GM21717 (cell line): ENCODE measurements around the gene NOTCH4.

Experiments used
- ATAC-seq: cut with Tn5 transposase; IDR thresholded peaks from one replicate; pipeline ENCODE4 v1.9.1; 2021; ENCODE audit warnings: mild to moderate bottlenecking, moderate library complexity; ENCODE audit not compliant: unreplicated experiment

NOTCH4 gene

DNA sequence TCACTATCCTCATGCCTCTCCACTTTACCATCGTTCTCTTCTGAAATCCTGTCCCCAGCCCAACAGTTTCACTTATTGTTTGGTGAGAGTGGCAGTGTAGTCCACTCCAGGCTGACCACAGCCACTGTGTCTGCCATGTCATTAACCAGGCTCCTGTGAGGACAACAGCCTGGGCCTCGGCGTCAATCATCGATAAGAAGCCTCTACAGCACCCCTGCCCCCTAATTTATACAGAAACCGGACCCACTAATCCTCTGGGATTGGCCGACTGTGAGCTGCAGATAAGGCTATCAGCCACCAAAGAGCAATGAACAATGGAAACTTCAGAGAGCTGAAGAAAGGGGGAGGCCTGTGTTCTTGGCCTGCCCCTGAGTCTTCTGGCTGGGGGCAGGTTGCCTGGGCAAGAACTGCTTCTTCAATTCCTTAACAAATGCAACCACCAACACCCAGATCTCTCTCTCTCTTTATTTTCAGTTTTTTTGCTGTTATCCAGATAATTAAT is 56.1 kb downstream of the NOTCH4 start:
- no peak for ATAC-seq

DNA sequence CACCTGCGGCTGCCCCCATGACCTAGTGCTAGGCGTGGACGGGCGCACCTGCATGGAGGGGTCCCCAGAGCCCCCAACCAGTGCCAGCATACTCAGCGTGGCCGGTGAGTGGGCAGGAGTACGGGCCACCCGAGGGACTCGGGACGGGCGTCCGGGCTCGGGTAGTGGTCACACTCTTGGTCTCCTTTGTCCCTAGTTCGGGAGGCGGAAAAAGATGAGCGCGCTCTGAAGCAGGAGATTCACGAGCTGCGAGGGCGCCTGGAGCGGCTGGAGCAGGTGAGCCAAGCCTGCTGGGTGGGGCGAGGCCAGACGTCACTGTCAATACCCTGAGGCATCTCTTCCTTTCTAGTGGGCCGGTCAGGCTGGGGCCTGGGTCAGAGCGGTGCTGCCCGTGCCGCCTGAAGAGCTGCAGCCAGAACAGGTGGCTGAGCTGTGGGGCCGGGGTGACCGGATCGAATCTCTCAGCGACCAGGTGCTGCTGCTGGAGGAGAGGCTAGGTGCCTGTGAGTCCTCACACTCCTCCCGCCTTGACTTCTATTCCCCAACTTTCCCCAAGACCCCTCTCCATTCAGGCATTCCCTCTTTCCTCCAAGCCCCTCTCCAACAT is 56.6 kb downstream of the NOTCH4 start:
- no peak for ATAC-seq

DNA sequence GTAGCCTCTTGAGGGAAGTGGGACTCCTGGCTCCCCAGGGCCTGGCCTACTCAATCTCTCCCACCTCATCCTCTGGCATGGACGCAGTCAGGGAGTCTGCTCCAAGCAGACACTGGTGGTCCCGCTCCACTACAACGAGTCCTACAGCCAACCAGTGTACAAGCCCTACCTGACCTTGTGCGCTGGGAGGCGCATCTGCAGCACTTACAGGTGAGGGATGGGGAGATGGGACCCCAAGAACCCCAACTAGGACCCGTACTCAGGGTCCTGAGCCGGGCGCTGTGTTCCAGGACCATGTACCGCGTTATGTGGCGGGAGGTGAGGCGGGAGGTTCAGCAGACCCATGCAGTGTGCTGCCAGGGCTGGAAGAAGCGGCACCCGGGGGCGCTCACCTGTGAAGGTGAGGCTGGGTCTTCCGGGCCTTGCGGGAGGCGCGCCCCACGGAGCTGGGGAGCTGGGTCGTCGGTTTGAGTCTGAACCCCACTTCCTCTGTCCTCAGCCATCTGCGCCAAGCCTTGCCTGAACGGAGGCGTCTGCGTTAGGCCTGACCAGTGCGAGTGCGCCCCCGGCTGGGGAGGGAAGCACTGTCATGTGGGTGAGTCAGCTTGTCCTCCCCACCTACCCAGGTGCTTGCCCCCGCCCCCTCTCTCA is 57.3 kb downstream of the NOTCH4 start:
- ATAC-seq = no peak

DNA sequence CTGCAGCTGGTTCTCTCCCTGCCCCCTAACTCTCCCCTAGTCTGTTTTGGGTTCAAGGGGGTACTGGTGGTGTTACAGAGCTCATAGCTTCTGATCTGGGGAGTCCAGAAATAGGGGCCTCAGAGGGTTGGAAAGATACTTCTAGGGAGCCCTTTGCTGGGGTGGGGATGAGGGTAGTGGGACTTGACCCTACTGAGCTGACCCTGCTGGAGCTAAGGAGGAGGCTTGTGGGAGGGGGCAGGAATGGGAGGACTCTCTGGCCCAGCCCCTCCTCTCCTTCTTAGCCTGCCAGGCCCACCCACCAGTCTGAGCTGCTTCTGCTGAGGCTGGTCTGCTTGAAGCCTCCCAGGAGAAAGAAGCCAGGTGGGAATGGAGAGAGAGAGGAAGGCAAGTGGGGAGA is 59.6 kb downstream of the NOTCH4 start, which contains the start of gene EGFL8:
Gene EGFL8 (plus strand): TSS at position 301 of the 400 bp plus-strand sequence. CDS start 1,571 bp downstream, outside the sequence.
- ATAC-seq = no peak

DNA sequence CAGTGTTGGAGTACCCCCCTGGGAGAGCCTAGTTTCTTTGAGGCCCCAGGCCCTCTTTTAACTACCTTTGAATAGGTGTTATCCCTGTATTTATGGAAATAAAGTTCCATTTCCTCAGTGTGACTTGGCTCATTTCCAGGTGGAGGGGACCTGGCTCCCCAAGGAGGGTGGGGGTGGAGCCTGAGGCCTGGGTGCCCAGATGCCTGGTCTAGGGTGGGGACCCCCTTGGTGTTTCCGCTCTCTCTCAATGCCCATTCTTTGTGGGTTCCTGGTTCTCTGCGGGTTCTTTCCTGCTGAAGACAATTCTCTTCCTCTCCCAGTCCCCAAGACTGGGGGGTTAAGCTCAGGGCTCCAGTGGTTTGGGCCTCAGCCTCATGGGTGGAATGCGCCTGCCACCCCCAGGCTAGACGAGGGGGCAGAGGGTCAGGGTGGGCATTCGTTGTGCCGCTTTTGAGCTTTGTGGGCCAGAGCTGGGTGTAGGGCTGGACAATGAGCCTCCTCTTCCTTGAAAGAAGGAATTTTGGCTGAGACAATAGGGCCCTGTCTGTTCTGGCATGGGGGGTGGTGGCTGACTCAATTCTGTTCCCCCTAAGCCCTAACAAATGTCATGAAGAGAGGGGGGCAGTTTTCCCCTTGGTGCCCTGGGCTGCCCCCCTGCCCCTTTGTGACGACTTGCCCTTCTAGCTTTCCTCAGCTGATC is 60.2 kb downstream of the NOTCH4 start:
- no peak for ATAC-seq

DNA sequence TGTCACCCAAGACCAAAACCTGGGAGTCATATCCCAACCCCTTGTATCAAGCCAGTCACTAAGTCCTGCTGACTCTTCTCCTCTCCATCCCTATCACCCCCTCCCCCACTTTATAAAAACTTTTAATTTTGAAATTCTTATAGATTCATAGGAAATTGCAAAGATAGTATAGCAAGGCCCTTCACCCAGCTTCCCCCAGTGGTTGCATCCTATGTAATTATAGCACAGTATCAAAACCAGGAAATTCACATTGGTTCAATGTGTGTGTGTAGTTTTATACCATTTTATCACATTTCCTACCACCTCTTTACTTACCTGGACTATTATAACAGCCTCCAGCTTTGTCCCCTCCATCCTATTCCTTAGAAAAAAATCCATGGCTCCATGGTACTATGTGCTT is 65.8 kb downstream of the NOTCH4 start:
- ATAC-seq = no peak

DNA sequence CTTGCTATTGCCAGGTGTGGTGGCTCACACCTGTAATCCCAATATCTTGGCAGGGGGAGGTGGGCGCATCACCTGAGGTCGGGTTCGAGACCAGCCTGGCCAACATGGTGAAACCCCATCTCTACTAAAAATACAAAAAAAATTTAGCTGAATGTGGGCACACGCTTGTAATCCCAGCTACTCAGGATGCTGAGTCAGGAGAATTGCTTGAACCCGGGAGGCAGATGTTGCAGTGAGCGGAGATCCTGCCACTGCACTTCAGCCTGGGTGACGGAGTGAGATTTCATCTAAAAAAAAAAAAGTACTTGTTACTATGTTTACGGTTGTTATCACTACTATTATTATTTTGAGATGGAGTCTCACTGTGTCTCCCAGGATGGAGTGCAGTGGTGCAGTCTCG is 67.0 kb downstream of the NOTCH4 start:
- no peak for ATAC-seq

DNA sequence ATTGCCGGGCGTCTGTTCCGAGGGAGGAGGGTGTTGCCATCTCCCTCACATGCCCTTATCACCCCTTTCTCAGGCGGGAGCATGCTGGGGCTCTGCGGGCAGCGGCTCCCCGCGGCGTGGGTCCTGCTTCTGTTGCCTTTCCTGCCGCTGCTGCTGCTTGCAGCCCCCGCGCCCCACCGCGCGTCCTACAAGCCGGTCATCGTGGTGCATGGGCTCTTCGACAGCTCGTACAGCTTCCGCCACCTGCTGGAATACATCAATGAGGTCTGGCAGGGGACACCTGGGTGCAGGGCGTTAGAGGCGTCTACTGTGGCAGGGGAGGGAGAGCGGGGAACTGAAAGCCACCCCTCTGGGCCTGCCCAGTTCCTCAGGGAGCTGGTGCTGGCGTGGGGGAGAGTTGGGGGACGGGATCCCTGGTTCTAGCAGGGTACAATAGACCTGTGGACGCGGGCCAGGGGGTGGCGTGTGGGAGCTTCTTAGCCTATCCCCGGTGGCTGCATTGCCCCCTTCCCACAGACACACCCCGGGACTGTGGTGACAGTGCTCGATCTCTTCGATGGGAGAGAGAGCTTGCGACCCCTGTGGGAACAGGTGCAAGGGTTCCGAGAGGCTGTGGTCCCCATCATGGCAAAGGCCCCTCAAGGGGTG is 69.2 kb downstream of the NOTCH4 start:
- peak; percentile 68 for ATAC-seq

DNA sequence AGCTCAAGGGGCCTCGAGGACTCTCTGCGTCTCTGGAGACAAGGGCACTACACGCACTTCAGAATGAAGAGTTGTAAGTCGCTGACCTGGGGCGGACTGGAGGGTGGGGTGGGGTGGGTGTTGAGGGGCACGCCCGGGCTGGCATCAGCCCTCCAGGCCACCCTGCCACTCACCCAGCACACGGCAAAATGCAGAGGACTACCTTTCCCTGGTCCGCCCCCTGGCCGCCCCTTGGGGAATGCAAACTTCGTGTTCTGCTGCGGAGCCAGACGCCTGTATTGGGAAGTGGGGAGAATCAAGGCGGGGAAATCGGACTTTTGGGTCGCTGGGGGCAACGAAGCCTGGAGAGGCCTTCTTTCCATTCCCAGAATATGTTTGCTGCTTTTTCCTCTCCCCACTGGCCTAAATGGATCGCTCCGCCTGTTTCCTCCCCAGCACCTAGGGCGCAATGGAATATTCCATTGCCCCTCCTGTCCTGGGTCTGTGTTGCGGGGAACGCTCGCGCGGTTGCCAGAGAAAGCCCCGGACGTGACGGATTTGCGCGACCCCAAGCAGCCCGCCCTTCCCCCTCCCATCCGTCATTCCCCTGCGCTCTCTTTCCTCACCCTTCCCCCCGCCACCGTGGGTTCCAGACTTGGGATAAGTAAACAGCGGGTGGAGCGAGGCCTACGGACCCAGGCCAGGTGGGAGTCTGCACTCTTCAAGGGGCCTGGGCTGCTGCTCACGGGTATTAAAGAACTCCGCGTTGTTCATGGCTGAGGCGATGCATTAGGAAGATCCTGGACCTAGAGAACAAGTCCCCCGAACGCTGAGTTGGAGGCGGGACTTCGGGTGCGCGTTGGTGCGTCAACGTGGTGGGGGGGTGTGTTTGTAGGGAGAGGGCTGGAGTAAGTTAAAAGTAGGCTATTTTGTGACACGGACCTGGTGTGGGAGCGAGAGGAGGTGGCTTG is 70.0 kb downstream of the NOTCH4 start, which contains the start of gene PPT2:
Gene PPT2 (plus strand): TSS at position 578 of the 950 bp plus-strand sequence. CDS start 454 bp downstream, outside the sequence.
- ATAC-seq = no peak

DNA sequence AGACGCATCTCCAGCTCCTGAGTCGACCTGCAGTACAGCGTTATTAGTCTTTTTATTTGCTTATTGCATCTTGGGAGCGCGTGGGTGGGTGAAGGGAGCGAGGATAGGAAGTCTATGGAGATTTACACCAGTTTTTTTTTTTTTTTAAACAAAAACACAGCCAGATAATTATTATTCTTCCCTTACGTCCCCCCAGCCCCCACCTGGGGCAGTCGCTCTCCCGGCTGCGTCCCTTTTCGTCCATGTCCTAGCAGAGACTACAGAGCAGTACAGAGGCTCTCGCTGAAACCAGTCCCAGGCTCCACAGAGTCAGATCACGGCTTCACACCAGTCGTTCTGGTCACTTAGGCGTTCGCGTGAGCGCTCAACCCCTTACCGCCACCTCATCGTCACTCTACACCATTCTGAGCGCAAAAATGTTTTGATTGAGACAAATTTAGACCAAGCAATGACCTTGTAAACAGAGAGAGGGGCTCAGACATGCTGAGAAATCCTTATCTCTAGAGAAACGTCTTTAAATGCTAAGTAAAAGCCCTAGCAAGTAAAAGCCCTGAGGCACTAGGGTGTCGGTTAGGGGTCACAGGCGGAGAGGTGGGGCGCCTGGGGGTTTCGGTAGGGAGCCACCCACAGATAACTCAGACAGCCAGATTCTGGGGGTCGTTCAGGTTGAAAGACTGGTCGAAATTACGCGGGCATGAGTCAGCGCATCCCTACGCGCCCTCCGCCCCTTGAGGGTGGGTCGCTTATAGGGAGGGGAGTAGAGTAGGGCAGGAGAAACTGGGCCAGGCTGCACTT is 70.9 kb downstream of the NOTCH4 start:
- ATAC-seq = no peak

DNA sequence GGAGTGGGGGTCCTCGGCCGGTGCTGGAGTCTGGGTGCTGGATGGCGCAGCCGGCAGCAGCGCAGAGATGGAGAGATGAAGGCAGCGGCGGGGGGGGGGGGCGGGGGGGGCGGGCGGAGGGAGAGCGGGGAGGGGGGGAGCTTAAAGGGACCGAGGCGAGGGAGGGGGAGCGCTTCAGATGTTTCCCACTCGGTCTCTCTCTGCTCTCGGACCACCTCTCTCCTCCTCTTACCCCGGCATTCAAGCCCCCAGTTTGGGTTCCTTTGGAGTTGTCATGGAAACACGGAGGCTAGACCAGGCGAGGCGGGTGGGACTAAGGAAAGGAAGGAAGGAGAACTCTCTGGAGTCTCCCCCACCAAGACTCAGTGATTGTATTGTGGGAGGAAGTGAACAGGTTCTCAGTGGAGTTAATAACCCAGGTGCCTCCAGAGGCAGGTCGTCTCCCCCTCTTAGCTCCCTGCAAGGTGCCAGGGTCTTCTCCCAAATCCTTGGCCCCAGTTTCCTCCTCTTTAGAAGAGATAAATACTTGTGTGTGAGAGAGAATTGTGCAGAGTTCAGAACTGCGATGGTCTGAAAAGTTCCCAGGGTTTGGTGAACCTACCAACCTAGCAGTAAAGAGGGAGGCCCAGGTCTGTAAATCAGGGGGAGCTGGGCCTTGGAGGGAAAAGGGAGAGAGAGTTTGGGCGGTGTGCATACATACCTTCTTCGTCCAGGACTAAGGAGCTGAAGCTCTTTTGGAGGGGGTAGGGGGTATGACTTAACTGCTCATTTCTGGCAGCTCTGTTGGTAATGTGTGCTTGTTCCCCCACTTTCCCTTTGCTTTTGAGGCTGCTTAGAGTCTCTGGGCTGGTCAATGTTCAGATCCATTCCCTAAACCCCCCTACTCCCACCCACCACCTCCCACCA is 71.8 kb downstream of the NOTCH4 start, which contains the start of gene PRRT1:
Gene PRRT1 (minus strand): TSS at position 77 of the 906 bp plus-strand sequence. CDS start 112 bp downstream, outside the sequence.
- ATAC-seq = no peak

DNA sequence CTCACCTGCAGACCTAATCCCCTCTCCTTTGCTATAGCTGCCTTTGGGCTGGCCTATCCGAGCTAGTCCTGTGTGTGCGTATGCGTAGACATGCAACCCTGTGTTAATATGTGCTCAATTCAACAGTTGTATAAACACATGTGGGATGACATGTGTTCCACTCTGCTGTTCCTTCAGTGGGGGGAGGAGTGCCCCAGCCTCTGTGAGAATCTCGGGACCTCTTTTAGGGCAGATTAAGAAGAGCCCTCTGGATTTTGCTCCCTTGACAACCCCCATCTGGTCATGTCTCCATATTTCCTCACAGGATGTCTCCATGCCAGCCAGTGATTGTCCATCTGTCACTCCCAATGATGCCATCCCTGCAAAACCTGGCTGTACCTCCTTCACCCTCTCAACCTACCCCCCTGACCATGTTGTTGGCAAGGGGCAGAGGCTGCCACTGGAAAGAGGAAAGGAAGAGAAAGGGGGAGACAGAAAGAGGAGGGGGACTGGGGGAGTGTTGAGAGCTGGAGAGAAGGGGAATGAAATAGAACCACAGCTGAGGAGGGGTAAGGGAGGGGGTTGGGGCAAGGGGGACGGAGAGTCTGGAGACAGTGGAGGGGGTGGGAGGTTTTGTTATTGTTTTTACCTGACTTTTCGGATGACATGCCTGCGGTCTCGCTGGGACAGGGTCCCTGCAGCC is 72.5 kb downstream of the NOTCH4 start:
- no peak for ATAC-seq

DNA sequence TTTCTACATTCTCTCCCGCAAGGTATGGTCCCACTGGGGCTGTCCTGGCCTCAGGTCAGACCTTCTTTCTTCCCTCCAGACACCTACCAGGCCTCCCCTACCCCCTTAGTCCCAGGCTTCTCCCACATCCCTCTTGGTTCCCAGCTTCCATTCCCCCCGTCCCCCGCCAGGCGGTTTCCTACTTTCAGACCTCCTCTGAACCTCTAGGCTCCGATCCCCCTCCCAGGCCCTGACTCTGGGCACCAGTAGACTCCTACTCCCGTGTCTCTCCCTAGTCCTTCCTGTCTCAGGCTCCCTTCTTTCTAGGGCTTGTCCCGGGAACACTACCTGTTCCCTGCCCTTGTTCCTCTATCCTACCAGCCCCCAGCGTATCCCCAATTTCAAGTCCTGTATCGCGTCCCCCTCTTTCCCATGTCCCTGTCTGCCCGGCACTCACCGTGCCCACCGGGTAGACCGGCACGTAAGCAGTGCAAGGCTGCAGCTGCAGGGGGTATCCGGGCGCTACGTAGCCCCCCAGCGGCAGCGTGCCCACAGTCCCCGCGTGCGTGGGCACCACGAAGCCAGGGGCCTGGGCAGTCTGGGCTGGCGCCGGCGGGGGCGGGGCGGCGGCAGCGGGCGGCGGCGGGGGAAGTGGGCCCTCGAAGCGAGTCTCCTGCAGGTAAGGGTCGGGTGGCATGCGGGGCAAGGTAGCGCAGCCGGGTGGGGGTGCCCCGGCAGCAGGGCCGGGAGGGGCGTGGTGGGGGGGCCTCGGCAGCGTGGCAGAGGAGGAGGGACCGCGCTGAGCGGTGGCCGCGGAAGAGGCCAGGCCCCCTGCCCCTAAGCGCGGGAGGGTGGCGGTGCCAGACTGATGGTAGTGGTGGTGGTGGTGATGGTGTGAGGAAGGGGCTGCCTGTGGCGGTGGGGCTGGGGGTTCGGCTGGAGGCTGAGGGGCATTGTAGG is 73.7 kb downstream of the NOTCH4 start:
- ATAC-seq = no peak

DNA sequence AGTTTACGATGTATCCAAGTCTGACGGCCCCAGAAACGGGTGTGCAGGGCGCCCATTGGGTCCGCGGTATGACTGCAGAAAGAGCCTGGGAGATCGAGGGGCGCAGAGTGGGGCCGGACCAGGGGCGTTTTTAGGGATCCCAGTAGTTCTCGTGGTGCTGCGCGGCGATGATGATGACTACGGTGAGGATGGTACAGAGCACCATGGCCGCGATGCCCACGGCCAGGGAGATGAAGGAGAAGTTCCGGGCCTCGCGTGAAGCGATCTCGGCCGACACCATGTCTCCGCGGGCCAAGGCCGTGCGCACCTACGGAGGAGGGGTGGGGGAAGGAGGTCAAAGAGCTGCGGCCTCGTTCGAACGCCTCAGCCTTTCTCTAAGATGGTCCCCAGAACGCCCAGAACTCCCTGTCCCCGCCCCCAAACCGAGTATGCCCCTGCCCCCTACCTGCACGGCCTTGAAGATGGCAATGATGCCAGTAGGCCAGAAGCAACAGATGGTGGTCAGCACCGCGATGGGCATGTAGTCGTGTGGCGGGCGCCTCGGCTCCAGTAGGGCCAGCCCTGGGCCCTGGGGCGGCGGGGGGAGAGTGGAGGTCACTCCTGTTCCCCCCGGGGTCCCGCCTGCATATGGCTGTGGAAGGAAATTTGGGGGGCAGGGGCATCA is 74.6 kb downstream of the NOTCH4 start:
- no peak for ATAC-seq

DNA sequence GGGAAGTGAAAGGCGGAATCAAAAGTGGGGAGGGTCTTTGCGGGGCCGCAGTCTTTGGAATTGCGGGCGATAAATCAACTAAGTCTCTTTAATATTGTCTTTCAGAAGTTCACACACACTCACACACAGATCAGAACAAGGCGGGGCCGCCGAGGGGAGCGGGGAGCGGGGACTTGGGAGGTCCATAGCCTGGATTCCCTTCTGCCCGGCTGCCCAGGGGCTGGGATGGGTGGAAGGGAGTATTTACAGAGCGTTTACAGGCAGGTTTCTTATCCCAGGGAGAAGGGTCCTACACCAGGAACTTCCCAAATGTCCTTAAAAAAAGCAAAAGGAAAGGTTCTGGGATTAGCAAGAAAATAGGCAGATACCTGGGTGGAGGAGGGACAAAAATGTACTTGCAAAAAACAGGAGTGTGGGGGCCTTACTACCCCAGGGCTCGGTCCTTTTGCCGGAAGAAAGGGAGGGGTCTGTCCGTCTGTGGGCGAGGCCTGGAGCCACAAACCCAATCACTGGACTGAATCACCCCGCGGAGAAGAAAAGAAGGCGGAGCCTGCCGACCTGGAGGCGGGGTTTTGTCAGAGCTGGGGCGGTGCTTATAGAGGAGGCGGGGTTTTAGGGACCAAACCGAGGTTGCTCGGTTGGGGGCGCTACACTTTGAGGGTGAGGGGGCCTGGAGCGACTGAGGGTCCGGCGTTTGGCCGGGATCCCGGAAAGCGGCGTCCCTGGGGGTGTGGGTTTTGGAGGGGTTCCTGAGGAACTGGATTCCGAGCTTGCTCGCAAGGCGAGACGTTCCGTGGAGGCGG is 75.4 kb downstream of the NOTCH4 start:
- no peak for ATAC-seq
